Measurements from ENCODE around the gene PPP1R3A. TPM values are rescaled to one million over a fixed set of nuclear protein-coding genes. Genes with fewer than 3 reads are reported as not detected.
A peak's percentile ranks its signal among the peaks of the same experiment; 100 is the strongest.
"Not testable (repeated sequence)": the region's sequence is repeated elsewhere in the genome, so short reads cannot be mapped to it uniquely, and the experiment has no call there.

Gene PPP1R3A, protein sequence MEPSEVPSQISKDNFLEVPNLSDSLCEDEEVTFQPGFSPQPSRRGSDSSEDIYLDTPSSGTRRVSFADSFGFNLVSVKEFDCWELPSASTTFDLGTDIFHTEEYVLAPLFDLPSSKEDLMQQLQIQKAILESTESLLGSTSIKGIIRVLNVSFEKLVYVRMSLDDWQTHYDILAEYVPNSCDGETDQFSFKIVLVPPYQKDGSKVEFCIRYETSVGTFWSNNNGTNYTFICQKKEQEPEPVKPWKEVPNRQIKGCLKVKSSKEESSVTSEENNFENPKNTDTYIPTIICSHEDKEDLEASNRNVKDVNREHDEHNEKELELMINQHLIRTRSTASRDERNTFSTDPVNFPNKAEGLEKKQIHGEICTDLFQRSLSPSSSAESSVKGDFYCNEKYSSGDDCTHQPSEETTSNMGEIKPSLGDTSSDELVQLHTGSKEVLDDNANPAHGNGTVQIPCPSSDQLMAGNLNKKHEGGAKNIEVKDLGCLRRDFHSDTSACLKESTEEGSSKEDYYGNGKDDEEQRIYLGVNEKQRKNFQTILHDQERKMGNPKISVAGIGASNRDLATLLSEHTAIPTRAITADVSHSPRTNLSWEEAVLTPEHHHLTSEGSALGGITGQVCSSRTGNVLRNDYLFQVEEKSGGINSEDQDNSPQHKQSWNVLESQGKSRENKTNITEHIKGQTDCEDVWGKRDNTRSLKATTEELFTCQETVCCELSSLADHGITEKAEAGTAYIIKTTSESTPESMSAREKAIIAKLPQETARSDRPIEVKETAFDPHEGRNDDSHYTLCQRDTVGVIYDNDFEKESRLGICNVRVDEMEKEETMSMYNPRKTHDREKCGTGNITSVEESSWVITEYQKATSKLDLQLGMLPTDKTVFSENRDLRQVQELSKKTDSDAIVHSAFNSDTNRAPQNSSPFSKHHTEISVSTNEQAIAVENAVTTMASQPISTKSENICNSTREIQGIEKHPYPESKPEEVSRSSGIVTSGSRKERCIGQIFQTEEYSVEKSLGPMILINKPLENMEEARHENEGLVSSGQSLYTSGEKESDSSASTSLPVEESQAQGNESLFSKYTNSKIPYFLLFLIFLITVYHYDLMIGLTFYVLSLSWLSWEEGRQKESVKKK
- not detected for polyA plus RNA-seq (ENCODE audit: low read depth in 6 of 6)

GRCh38 chr7:113918946-113919345, at the start of gene PPP1R3A:
Gene PPP1R3A (minus strand): TSS chr7:113919009. CDS start chr7:113918996, 13 bp downstream.
- H3K36me3 Mint-ChIP-seq = no peaks in the 10 kb centered on the region
- H3K9me3 Mint-ChIP-seq = peaks cover 0 to 3% (median 0%) of the 10 kb centered on the region in 7 donors
- DNase-seq (no peak), ATAC-seq (ENCODE audit: low read depth in 2 of 2) (no peak)
- H3K27ac Mint-ChIP-seq = no peak within 1 kb of the TSS
- H3K4me1 Mint-ChIP-seq = no peaks in the 10 kb centered on the region
- no peak within 1 kb of the TSS for H3K4me3 Mint-ChIP-seq
- no peaks in the 10 kb centered on the region for H3K27me3 Mint-ChIP-seq

DNA sequence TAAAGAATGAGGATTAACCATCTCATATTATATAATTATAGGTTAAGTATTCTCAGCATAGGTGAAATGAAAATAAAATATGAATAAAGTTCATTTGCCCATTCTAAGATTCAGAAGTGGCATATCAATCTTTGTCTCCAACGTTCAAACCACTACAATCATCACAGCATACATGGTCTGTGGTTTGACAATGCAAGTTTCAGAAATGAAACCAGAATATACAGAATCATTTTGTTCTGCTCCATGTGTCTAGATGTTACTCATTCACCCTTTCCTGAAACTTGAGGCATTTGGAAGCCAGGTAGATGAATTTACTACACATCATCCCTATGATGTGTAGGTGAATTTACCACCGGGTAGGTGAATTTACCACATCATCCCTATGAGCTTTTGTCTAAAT, 44.5 kb upstream of the PPP1R3A start:
- Mint-ChIP-seq H3K36me3 (no peaks in the 10 kb centered on the region), H3K27me3 (peaks cover 0 to 4% (median 0%) of the 10 kb centered on the region in 3 donors), H3K27ac (no peak overlapping the region), H3K4me1 (no peaks in the 10 kb centered on the region), H3K9me3 (peaks cover 2 to 22% (median 10%) of the 10 kb centered on the region in 7 donors), H3K4me3 (no peak overlapping the region)
- DNase-seq (no peak), ATAC-seq (ENCODE audit: low read depth in 2 of 2) (no peak)

DNA sequence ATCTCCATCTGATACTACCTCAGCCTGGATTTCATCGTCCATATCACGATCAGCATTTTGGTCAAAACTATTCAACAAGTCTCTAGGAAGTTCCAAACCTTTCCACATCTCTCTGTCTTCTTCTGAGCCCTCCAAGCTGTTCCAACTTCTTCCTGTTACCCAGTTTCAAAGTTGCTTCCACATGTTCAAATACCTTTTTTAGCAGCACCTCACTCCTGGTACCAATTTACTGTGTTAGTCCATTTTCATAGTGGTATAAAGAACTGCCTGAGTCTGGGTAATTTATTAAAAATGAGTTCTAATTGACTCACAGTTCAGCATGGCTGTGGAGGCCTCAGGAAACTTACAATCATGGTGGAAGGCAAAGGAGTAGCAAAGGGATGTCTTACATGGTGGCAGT, 41.1 kb upstream of the PPP1R3A start:
- peaks cover 8 to 33% (median 16%) of the 10 kb centered on the region in 7 donors for H3K9me3 Mint-ChIP-seq
- H3K4me3 Mint-ChIP-seq = no peak overlapping the region
- H3K27ac Mint-ChIP-seq = no peak overlapping the region
- no peaks in the 10 kb centered on the region for H3K4me1 Mint-ChIP-seq
- peaks cover 0 to 4% (median 0%) of the 10 kb centered on the region in 3 donors for H3K27me3 Mint-ChIP-seq
- DNase-seq = no peak
- ATAC-seq (ENCODE audit: low read depth in 2 of 2) = no peak
- no peaks in the 10 kb centered on the region for H3K36me3 Mint-ChIP-seq

DNA sequence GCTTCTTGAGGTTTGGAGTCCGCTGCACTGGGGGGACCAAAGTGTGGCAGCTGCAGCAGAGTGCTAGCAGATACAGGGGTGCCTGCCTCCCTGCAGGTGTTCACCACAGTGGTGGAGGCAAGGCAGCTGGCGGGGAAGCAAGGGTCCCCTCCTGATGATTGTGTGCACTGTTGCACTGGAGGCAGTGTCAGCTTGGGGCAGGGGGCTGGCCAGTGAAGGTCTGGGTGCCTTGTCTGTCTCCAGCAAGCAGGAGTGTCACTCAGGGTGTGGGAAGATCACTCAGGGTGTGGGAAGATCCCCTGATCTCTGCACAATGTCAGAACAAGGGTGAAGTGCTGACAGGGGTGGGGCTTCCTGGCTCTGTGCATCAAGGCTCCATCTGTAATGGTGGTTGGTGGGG, 36.3 kb upstream of the PPP1R3A start:
- Mint-ChIP-seq H3K27me3 (no peaks in the 10 kb centered on the region), H3K36me3 (no peaks in the 10 kb centered on the region), H3K9me3 (peaks cover 13 to 53% (median 24%) of the 10 kb centered on the region in 7 donors), H3K4me1 (no peaks in the 10 kb centered on the region), H3K27ac (no peak overlapping the region), H3K4me3 (no peak overlapping the region)
- ATAC-seq (ENCODE audit: low read depth in 2 of 2) (no peak), DNase-seq (no peak)

DNA sequence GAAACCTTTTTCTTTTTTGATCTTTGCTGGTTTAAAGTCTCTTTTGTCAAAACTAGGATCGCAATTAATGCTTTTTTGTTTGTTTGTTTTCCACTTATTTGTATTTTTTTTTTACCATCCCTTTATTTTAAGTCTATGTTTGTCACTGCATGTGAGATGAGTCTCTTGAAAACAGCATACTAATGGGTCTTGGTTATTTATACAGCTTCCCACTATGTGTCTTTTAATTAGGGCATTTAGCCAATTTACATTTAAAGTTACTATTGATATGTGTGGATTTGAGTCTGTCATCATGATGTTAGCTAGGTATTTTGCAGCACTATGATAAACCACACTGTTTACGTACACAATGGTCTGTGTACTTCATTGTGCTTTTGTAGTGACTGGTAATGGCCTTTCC, 34.7 kb upstream of the PPP1R3A start:
- ATAC-seq (ENCODE audit: low read depth in 2 of 2) (no peak), DNase-seq (no peak)
- Mint-ChIP-seq H3K4me3 (no peak overlapping the region), H3K27me3 (no peaks in the 10 kb centered on the region), H3K36me3 (no peaks in the 10 kb centered on the region), H3K27ac (peak overlapping the region in 1 of 6 donors; percentile 12), H3K9me3 (peaks cover 7 to 40% (median 18%) of the 10 kb centered on the region in 7 donors), H3K4me1 (no peaks in the 10 kb centered on the region)

GRCh38 chr7:113945018-113945938, 26.5 kb upstream of the PPP1R3A start:
- Mint-ChIP-seq H3K9me3 (peaks cover 0 to 6% (median 0%) of the 10 kb centered on the region in 7 donors), H3K4me3 (peak overlapping the region in 1 of 8 donors; percentile 22), H3K27ac (no peak overlapping the region), H3K4me1 (no peaks in the 10 kb centered on the region), H3K27me3 (no peaks in the 10 kb centered on the region), H3K36me3 (no peaks in the 10 kb centered on the region)
- DNase-seq (no peak), ATAC-seq (ENCODE audit: low read depth in 2 of 2) (no peak)

DNA sequence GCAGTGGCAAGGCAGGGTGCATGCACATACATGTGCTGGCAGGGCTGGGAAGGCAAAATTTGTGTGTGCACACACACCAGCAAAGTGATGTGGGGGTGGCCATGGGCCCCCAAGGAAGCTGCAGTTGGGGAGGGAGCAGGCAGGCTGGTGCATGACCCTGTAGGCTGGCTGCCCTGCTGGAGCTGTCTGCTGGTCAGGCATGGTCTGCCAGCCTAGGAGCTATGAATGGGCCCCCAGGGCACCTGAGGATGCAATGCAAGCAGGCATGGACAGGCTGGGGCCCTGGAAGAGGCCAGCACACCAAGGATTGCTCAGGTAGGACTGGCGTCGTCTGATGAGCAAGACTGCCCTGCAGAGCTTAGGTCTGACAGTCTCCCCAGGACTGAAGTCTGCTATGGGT, 18.2 kb upstream of the PPP1R3A start:
- H3K9me3 Mint-ChIP-seq = peaks cover 0 to 12% (median 6%) of the 10 kb centered on the region in 7 donors
- no peak overlapping the region for H3K27ac Mint-ChIP-seq
- no peak for ATAC-seq (ENCODE audit: low read depth in 2 of 2)
- no peaks in the 10 kb centered on the region for H3K27me3 Mint-ChIP-seq
- DNase-seq = no peak
- no peak overlapping the region for H3K4me3 Mint-ChIP-seq
- H3K36me3 Mint-ChIP-seq = no peaks in the 10 kb centered on the region
- no peaks in the 10 kb centered on the region for H3K4me1 Mint-ChIP-seq

DNA sequence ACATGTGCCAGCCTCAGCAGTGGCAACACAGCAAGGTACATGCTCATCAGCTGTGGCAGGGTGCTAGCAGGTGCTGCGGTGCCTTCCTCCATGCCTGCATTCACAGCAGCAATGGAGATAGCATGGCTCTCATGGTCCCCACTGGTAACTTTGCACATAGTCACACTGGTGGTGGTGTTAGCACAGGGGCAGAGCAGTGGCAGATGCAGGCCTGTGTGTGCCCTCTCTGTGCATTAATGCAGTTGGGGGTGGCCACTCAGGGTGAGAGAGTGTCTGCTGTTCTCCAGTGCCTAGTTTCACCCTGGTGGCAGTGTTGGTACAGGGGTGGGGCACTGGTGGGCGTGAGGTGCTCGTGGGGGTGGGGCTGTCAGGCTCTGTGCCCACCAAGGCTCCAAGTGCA, 17.7 kb upstream of the PPP1R3A start:
- no peak overlapping the region for H3K4me3 Mint-ChIP-seq
- no peaks in the 10 kb centered on the region for H3K27me3 Mint-ChIP-seq
- no peaks in the 10 kb centered on the region for H3K36me3 Mint-ChIP-seq
- no peaks in the 10 kb centered on the region for H3K4me1 Mint-ChIP-seq
- peaks cover 0 to 12% (median 7%) of the 10 kb centered on the region in 7 donors for H3K9me3 Mint-ChIP-seq
- ATAC-seq (ENCODE audit: low read depth in 2 of 2) (no peak), DNase-seq (no peak)
- H3K27ac Mint-ChIP-seq = no peak overlapping the region

DNA sequence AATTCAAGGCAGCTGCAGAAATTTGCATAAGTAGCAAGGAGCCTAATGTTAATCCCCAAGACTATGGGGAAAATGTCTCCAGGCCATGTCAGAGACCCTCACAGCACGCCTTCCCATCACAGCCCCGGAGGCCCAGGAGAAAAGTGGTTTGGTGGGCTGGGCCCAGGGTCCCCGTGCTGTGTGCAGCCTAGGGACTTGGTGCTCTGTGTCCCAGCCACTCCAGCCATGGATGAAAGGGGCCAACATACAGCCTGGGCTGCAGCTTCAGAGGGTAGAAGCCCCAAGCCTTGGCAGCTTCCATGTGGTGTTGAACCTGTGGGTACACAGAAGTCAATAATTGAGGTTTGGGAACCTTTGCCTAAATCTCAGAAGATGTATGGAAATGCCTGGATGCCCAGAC, 10.6 kb upstream of the PPP1R3A start:
- not testable (repeated sequence) for DNase-seq; H3K36me3 Mint-ChIP-seq; H3K27me3 Mint-ChIP-seq; H3K4me3 Mint-ChIP-seq; H3K27ac Mint-ChIP-seq; H3K4me1 Mint-ChIP-seq; ATAC-seq (ENCODE audit: low read depth in 2 of 2)
- peaks cover 2 to 16% (median 7%) of the 10 kb centered on the region in 7 donors for H3K9me3 Mint-ChIP-seq

DNA sequence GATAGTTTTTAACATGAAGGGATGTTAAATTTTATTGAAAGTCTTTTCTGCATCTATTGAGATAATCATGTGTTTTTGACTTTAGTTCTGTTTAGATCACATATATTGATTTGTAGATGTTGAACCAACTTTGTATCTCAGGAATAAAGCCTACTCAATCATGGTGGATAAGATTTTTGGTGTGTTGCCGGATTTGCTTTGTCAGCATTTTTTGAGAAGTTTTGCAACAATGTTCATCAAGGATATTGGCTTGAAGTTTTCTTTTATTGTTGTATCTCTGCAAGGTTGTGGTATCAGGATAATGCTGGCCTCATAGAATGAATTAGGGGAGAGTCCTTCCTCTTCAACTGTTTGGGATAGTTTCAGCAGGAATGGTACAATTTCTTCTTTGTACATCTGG, 9.3 kb upstream of the PPP1R3A start:
- Mint-ChIP-seq H3K4me3 (no peak overlapping the region), H3K27me3 (peaks cover 0 to 5% (median 0%) of the 10 kb centered on the region in 3 donors), H3K27ac (no peak overlapping the region), H3K9me3 (peaks cover 2 to 9% (median 4%) of the 10 kb centered on the region in 7 donors), H3K4me1 (no peaks in the 10 kb centered on the region), H3K36me3 (peaks cover 0 to 5% of the 10 kb centered on the region in 2 donors)
- no peak for DNase-seq
- no peak for ATAC-seq (ENCODE audit: low read depth in 2 of 2)

- Mint-ChIP-seq H3K9me3 (peaks cover 0 to 3% (median 0%) of the 10 kb centered on the region in 7 donors), H3K36me3 (no peaks in the 10 kb centered on the region), H3K27ac (no peak overlapping the region), H3K4me1 (no peaks in the 10 kb centered on the region), H3K27me3 (no peaks in the 10 kb centered on the region), H3K4me3 (no peak overlapping the region)
- ATAC-seq (ENCODE audit: low read depth in 2 of 2) = no peak
- DNase-seq = no peak
Measured at GRCh38 chr7:113922049-113922448, 3.2 kb upstream of the PPP1R3A start.

DNA sequence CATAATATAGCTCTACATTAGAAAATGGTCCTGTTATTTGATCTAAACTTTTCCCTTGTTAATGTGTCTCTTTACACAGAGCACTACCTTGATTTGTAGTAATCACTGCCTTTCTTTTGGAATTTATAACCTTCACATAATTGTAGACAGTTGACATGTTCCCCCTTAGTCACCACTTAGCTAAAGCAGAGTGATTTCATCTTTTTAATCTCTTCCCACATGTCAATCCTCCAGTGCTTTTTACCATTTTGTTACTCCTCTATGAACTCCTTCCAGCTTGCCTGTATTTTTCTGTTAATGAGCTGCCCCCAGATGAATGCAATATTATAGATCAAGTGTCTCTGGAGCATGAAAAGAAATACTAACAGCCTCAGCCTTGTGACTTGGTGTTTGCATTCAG, 2.6 kb upstream of the PPP1R3A start:
- Mint-ChIP-seq H3K36me3 (no peaks in the 10 kb centered on the region), H3K4me1 (no peaks in the 10 kb centered on the region), H3K27ac (peak overlapping the region in 1 of 6 donors; percentile 2), H3K27me3 (no peaks in the 10 kb centered on the region), H3K9me3 (peaks cover 0 to 3% (median 0%) of the 10 kb centered on the region in 7 donors), H3K4me3 (no peak overlapping the region)
- ATAC-seq (ENCODE audit: low read depth in 2 of 2) (no peak), DNase-seq (no peak)

All from naive B cell (primary cell).